Measurements from ENCODE around the gene RNF19B.

The RNF19B gene

DNA sequence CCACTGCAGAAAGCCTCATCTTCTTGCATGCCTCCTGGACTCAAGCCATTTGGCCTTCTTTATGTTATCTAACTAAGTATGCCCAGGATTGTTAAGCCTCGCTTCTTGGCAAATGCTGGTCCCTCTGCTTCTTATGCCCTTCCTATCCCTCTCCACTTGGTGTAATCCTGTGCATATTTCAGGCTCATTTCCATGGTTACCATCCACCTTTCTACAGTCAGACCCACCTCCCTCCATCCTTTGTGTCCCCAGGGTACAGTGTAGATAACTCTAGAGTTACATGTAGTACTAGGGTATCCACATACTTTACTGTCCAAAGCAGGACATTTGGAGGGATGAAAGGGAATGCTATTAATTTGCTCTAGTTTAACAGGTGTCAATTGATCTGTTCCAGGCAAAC, 6.5 kb upstream of the RNF19B start:
- in situ Hi-C loops (cut with HindIII; ENCODE audit: low sequenced_read_pairs) = no loop called here

- in situ Hi-C loops (cut with HindIII; ENCODE audit: low sequenced_read_pairs) = no loop called here
Observed at GRCh38 chr1:32969566-32969965, 5.0 kb upstream of the RNF19B start.

DNA sequence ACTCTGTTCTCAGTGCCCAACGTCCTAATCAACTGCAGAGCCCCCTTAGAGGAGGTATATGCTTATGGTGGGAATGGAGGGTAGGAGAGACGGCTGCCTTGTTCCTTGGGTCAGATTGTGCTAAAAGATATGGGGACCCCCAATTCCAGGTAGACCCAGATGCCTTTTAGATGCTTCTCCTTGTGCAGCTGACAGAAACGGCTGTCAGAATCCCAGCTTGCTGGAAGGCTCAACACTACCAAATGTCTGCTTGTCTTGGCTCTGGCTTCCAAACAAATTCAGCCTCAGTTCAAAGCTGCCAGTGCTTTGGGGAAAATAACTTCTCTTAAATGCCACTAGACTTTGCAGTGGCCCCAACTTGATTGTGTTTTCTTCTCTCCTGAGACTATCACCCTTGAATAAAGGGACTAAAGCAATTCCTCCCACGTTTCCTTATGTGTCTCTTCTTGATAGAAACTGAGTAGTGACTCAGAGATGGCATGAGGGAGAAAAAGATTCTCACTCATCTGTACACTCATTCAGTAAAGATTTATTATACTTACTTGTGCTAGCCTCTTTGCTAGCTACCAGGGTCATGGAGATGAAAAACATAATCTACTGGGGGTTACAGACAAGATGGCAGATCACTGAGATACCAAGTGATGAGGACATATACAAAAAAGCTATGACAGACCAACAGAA, 3.4 kb upstream of the RNF19B start:
- in situ Hi-C loops (cut with HindIII; ENCODE audit: low sequenced_read_pairs) = no loop called here

- in situ Hi-C loops (cut with HindIII; ENCODE audit: low sequenced_read_pairs) = no loop called here
Observed at GRCh38 chr1:32966900-32967299, 2.3 kb upstream of the RNF19B start.

DNA sequence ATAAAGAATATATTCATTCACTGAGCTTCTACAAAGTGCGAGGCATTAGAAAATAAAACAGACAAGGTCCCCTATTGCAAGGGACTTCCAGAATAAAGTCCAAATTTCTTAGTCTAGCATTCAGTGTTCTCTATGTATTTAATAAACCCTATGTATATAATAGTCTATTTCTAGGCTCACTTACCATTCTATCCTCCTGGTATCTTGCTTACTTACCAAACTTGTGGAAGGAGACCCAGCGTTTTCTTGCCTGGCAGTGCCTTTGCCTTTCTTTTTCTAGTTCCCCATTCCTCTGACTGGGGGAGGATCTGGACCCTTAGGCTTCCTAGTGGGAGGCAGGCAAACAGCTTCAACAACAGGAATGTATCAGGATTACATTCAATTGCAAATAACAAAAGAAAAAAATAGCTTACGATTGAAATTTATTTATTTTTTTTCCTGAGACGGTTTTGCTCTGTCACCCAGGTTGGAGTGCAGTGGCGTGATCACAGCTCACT, 690 bp upstream of the RNF19B start:
- in situ Hi-C loops (cut with HindIII; ENCODE audit: low sequenced_read_pairs) = no loop called here

- in situ Hi-C loops (cut with HindIII; ENCODE audit: low sequenced_read_pairs) = no loop called here
Observed at GRCh38 chr1:32963746-32964460, 706 bp downstream of the RNF19B start.

DNA sequence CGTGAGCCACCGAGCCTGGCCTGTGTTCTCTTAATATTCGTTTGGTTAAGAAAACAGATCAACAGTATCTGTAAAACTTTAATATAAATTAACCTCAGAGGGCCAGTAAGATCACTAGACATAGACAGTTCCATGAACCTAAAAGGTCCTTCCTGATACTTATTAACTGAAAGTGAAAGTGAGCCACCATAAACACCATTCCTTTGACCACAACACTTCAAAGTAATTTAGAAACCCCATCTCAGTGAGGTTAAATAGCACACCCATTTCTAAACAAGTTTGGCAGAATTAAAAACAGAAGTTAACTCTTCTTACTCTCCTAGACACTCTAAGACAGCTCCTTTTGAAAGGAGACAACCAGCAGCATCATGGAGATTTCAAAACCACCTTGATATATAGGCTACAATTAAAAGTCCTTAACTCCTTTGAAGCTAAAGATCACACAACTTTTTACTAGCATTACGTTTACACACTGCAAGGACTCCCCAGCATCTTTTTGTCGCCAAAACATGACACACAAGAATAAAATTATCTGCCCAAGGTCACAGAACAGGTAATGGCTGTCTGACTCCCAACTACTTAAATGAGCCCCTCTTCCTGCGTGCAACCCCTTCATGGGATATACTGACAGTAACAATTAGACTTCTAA, 2.2 kb downstream of the RNF19B start:
- in situ Hi-C loops (cut with HindIII; ENCODE audit: low sequenced_read_pairs) = no loop called here

DNA sequence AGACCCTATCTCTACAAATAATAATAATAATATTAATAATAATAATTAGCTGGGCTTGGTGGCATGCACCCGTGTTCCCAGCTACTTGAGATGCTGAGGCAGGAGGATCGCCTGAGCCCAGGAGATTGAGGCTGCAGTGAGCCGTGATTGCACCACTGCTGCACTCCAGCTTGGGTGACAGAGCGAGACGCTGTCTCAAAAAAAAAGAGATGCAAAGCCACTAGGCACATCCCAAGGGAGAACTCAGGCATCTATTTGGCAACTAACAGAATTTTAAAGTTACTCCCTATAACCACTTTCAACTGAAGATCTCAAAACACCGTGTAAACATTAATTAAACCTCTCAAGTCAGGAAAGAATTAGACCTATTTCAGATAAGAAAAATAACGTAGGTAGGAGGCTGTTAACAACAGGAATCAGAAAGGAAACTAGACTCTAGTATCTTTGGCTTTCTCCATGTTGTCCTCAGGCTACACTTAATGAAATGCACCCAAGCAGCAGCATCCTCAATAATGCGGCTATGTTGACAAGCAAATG, 3.7 kb downstream of the RNF19B start:
- in situ Hi-C loops (cut with HindIII; ENCODE audit: low sequenced_read_pairs) = no loop called here

GRCh38 chr1:32960342-32960741, 4.3 kb downstream of the RNF19B start:
- in situ Hi-C loops (cut with HindIII; ENCODE audit: low sequenced_read_pairs) = no loop called here

DNA sequence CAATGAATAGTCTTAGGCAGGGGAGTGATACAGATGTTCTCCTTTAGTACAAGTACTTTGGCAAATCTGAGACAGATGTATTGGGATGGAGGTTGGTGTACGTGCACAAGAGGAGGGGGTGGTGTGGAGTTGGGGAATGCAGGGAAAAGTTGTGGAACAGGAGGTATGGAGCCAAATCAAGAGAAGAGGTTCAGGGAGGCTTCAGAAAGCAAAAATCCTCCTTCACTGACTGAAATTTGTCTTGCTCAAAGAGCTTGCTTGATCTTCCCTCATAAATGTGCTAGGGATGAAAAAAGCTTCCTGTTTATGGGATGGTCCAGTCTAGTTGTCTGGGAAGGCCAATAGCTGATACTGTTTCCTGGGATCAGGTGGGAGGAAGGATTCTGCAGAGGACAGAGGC, 5.8 kb downstream of the RNF19B start:
- in situ Hi-C loops (cut with HindIII; ENCODE audit: low sequenced_read_pairs) = no loop called here

DNA sequence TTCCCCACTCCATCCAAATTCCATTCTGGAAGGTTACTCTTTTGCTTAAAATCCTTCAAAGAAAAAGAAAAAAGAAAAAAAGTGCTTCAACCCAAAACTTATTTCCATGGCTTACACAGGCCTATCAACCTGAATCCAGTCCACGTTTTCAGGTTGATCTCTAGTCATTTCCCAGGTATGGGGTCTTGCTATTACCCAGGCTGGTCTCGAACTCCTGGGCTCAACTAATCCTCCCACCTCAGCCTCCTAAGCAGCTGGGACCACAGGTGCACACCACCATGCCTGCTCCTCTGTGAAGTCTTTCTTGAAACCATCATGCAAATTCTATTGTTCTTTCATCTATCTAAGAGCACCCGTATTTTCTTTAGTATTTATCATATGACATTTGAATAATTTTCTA, 7.6 kb downstream of the RNF19B start:
- in situ Hi-C loops (cut with HindIII; ENCODE audit: low sequenced_read_pairs) = no loop called here

DNA sequence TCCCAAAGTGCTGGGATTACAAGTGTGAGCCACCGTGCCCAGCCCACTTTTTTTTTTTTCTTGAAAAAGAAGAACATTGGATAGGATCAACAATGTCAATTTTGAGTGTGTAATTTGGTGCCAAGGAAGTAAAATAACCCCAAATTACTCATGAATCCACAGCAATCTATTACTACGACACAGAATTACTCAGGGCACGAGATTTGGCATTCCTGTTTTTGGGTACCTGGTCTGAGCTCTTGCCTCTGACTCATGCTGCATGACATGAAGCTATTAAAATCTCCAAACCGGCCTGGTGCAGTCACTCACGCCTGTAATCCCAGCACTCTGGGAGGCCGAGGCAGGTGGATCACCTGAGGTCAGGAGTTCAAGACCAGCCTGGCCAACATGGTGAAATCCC, 10.4 kb downstream of the RNF19B start:
- in situ Hi-C loops (cut with HindIII; ENCODE audit: low sequenced_read_pairs) = no loop called here

- in situ Hi-C loops (cut with HindIII; ENCODE audit: low sequenced_read_pairs) = no loop called here
Observed at GRCh38 chr1:32953495-32953894, 11.1 kb downstream of the RNF19B start.

GRCh38 chr1:32949519-32949918, 15.1 kb downstream of the RNF19B start:
- in situ Hi-C loops (cut with HindIII; ENCODE audit: low sequenced_read_pairs) = no loop called here

- in situ Hi-C loops (cut with HindIII; ENCODE audit: low sequenced_read_pairs) = no loop called here
Observed at GRCh38 chr1:32948905-32949304, 15.7 kb downstream of the RNF19B start.

- in situ Hi-C loops (cut with HindIII; ENCODE audit: low sequenced_read_pairs) = no loop called here
Observed at GRCh38 chr1:32948390-32948722, 16.3 kb downstream of the RNF19B start.

DNA sequence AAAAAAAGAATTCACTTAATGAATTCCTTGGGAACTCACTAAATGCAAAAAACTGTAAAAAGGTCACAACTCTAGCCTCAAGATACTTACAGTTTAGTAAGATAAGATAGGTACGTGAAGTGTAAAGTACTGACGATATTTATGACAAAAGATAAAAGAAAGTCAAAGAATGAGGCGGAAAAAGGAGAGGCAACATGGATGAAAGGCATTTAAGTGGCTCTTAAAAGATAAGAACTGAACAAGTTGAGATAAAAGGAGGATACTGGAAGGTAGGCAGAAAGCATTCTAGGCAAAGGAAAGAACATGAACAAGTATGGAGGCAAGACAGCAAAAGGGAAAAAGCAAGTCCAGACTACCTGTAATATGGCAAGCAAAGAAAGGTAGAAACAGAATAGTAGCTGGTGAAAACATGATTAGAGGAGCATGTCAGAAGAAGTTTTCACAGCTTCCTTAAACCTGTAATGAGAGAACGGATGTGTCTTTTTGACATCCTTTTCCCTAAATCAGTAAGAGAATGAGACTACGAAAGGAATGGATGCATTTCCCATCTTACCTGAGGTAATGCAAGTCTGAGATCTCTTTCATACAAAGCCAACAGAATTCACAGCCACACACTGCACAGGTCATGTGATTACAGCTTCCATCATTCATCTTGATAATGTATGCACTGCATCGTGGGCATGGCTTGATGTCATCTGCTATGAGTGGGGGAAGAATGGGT, 16.8 kb downstream of the RNF19B start:
- in situ Hi-C loops (cut with HindIII; ENCODE audit: low sequenced_read_pairs) = no loop called here

- in situ Hi-C loops (cut with HindIII; ENCODE audit: low sequenced_read_pairs) = no loop called here
Observed at GRCh38 chr1:32946413-32946812, 18.2 kb downstream of the RNF19B start.

DNA sequence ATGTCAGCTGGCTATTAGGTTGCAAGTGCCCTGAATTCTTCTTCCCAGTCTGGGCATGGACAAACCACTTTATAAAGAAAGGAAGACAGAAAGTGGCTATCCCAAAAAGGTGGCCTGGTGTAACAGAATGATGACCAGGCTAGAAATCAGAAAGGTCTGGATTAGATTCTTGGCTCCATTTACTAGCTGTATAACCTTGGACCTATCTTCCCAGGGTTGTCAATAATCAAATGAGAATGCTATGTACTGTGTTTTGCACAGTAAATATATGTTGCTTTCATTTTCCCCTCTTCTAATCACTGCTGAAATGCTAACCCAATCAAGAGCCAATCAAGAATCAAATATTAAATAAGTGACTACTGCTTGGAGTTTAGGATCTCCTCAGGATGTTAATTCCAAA, 20.4 kb downstream of the RNF19B start:
- in situ Hi-C loops (cut with HindIII; ENCODE audit: low sequenced_read_pairs) = loop anchor here (5.0 kb wide), 3 partner anchors 58 to 103 kb away; no protein-coding TSS in a partner anchor

DNA sequence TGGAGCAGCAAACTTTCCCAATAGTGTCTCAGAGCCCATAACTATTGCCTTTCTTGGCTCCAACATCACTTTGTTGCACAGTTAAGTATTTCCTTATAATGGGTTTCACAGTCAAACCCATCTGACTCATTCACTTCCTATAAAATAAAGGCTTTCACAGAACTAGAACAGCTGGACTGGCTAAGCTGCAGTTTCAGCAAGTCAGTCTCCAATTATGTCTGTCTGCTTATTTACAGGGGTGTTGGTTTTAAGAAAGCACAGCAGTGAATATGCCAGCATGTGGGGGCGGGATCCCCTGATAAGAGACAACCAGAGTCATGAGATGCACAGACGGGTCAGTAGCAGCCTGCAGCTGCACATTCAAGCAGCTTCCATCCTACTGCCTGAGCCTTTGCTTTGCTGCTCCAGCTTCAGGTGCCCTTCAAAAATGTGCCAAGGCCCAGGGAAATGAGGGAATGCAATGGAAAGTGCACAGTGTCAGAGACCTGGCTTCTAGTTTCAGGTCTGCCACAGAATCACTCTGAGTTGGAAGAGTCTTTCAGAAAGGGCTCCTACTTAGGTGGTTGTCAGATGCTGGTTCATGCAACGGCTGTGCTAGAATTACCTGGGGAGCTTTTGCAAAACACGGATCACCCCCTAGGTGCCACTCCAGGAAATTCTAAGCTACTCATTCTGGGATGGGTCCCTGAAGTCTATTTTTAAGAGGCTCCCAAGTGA, 24.8 kb downstream of the RNF19B start:
- in situ Hi-C loops (cut with HindIII; ENCODE audit: low sequenced_read_pairs) = loop anchor here (5.0 kb wide), 3 partner anchors 62 to 107 kb away; no protein-coding TSS in a partner anchor
